Activated CD8-positive, alpha-beta memory T cell treated with anti-CD3 and anti-CD28 coated beads, Interleukin-2, amount 50 U/mL, for 1 hour (primary cell): Measurements from ENCODE around the gene XRCC1.
"Not testable (repeated sequence)": the region's sequence is repeated elsewhere in the genome, so short reads cannot be mapped to it uniquely, and the experiment has no call there.

Experiments
- DNase-seq: peaks from one replicate; pipeline ENCODE4 v3.0.0-alpha.2; 2020; ENCODE audit errors: extremely low read depth

XRCC1 gene

GRCh38 chr19:43599635-43600295, 24.4 kb upstream of the XRCC1 start:
- DNase-seq = no peak

- no peak for DNase-seq
These were observed 23.3 kb upstream of the XRCC1 start for GRCh38 chr19:43598445-43599240.

- no peak for DNase-seq
These were observed 22.5 kb upstream of the XRCC1 start for GRCh38 chr19:43597876-43598275.

GRCh38 chr19:43596842-43597461, 21.6 kb upstream of the XRCC1 start:
- DNase-seq = no peak

- peak; percentile 99 for DNase-seq
These were observed 20.9 kb upstream of the XRCC1 start, which contains the start of the genes IRGQ and ZNF576 for GRCh38 chr19:43595999-43596841. IRGQ (minus strand) TSS chr19:43596134; CDS start chr19:43595338, 796 bp downstream. ZNF576 (plus strand) TSS chr19:43596595; CDS start chr19:43597109, 514 bp downstream.

GRCh38 chr19:43595605-43595998, 20.3 kb upstream of the XRCC1 start:
- no peak for DNase-seq

GRCh38 chr19:43594710-43595604, 19.6 kb upstream of the XRCC1 start:
- peak; percentile 37 for DNase-seq

GRCh38 chr19:43594081-43594697, 18.9 kb upstream of the XRCC1 start:
- DNase-seq = no peak

- no peak for DNase-seq
These were observed 17.5 kb upstream of the XRCC1 start for GRCh38 chr19:43592800-43593350.

GRCh38 chr19:43591904-43592772, 16.8 kb upstream of the XRCC1 start:
- DNase-seq = no peak

- no peak for DNase-seq
These were observed 14.4 kb upstream of the XRCC1 start for GRCh38 chr19:43589678-43590077.

- DNase-seq = no peak
These were observed 13.9 kb upstream of the XRCC1 start for GRCh38 chr19:43589277-43589676.

GRCh38 chr19:43587029-43587428, 11.7 kb upstream of the XRCC1 start:
- not testable (repeated sequence) for DNase-seq

GRCh38 chr19:43586346-43586745, 11.0 kb upstream of the XRCC1 start:
- DNase-seq = no peak

- DNase-seq = no peak
These were observed 9.2 kb upstream of the XRCC1 start for GRCh38 chr19:43584484-43584883.

GRCh38 chr19:43582495-43582894, 7.2 kb upstream of the XRCC1 start:
- DNase-seq = no peak

GRCh38 chr19:43581467-43581866, 6.1 kb upstream of the XRCC1 start:
- no peak for DNase-seq

- no peak for DNase-seq
These were observed 3.5 kb upstream of the XRCC1 start for GRCh38 chr19:43578787-43579186.
